GM12892 (cell line): ENCODE measurements around the gene COP1.

ENCODE experiments used
- POLR2A ChIP-seq: IDR thresholded peaks from 2 replicates; pipeline ENCODE4 v1.6.1; 2011; ENCODE audit warnings: low read depth, low read length, control low read depth
- POLR2AphosphoS5 ChIP-seq: IDR thresholded peaks from 2 replicates; pipeline ENCODE4 v1.6.1; 2011; ENCODE audit warnings: low read depth, low read length, control low read depth
- TAF1 ChIP-seq: IDR thresholded peaks from 2 replicates; pipeline ENCODE4 v1.6.1; 2011; ENCODE audit warnings: low read depth, mild to moderate bottlenecking, control low read depth, low read length, borderline replicate concordance

DNA sequence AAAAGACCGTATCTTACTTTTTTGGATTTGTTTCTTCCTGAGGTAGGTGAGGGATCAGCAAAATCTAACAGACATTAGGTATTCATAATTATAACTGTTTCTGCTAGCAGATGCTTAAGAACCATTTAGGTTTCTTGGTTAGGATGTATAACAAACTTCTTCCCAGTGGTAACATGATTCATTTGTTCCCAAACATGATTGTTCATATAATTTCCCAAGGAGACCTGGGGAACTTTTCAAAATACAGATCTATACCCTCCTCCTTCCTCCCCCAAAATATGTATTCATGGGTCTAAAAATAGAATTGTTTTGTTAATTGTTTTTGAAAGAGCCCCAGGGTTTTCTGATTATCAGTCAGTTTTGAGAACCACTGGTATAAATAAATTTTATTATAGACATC lies 228.2 kb downstream of the COP1 start:
- TF ChIP-seq POLR2A, result no peak
- TF ChIP-seq POLR2AphosphoS5, result no peak
- no peak for TF ChIP-seq TAF1
